Neutrophil (primary cell): Measurements from ENCODE around the gene SLFN12.
"Not testable (repeated sequence)": the region's sequence is repeated elsewhere in the genome, so short reads cannot be mapped to it uniquely, and the experiment has no call there.

ENCODE experiments used
- H3K27ac ChIP-seq: fragments of 200-600 bp; sonication (generic); 2 replicates; pipeline ENCODE4 v1.5.1; 2016; ENCODE audit warnings: mild to moderate bottlenecking, moderate library complexity
- H3K27me3 ChIP-seq: fragments of 200-600 bp; sonication (generic); 2 replicates; pipeline ENCODE4 v1.6.0; 2016; ENCODE audit warnings: mild to moderate bottlenecking
- H3K36me3 ChIP-seq: fragments of 200-600 bp; sonication (generic); 2 replicates; pipeline ENCODE4 v1.5.1; 2017
- H3K4me1 ChIP-seq, 2 experiments: fragments of 200-600 bp in 1 of 2; sonication (generic) in 1 of 2; 1 replicate in 1 of 2; 2 replicates in 1 of 2; pipeline versions ENCODE4 v1.5.1 to v1.6.1; 2013 to 2016; ENCODE audit warnings: low read depth in 1 of 2, low read length in 1 of 2, mild to moderate bottlenecking in 1 of 2, moderate library complexity in 1 of 2; ENCODE audit not compliant: control insufficient read depth in 1 of 2, insufficient read depth in 1 of 2
- H3K4me3 ChIP-seq, 2 experiments: fragments of 200-600 bp in 1 of 2; sonication (generic) in 1 of 2; 1 replicate in 1 of 2; 2 replicates in 1 of 2; pipeline ENCODE4 v1.5.1; 2013 to 2016; ENCODE audit warnings: low read depth in 1 of 2, low read length in 1 of 2, mild to moderate bottlenecking in 1 of 2, moderate library complexity in 1 of 2
- H3K9me3 ChIP-seq: fragments of 200-600 bp; sonication (generic); 2 replicates; pipeline ENCODE4 v1.5.1; 2016
- TF ChIP-seq, protein P1 (sequence below): fragments of 200-600 bp; sonication (generic); IDR thresholded peaks from 2 replicates; pipeline ENCODE4 v1.5.1; 2016; ENCODE audit warnings: antibody characterized with exemption

Gene SLFN12

DNA sequence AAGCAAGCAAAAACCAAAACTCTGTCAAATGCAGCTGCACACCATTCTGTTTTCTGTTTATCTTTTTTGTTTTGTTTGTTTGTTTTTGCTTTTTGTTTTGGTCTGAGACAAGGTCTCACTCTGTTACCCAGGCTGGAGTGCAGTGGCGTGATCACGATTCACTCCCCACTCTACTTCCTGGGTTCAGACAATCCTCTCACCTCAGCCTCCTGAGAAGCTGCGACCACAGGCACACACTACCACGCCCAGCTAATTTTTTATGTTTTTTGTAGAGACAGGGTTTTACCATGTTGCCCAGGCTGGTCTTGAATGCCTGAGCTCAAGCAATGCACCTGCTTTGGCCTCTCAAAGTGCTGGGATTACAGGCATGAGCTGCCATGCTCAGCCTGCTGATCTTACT lies 35.5 kb upstream of the SLFN12 start:
- no peak overlapping the region for H3K27ac ChIP-seq
- peaks cover 25% of the 10 kb centered on the region for H3K27me3 ChIP-seq
- TF ChIP-seq, protein P1, sequence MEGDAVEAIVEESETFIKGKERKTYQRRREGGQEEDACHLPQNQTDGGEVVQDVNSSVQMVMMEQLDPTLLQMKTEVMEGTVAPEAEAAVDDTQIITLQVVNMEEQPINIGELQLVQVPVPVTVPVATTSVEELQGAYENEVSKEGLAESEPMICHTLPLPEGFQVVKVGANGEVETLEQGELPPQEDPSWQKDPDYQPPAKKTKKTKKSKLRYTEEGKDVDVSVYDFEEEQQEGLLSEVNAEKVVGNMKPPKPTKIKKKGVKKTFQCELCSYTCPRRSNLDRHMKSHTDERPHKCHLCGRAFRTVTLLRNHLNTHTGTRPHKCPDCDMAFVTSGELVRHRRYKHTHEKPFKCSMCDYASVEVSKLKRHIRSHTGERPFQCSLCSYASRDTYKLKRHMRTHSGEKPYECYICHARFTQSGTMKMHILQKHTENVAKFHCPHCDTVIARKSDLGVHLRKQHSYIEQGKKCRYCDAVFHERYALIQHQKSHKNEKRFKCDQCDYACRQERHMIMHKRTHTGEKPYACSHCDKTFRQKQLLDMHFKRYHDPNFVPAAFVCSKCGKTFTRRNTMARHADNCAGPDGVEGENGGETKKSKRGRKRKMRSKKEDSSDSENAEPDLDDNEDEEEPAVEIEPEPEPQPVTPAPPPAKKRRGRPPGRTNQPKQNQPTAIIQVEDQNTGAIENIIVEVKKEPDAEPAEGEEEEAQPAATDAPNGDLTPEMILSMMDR: no peak
- no peaks in the 10 kb centered on the region for H3K36me3 ChIP-seq
- no peak overlapping the region for H3K4me3 ChIP-seq
- no peaks in the 10 kb centered on the region for H3K9me3 ChIP-seq
- no peaks in the 10 kb centered on the region for H3K4me1 ChIP-seq

DNA sequence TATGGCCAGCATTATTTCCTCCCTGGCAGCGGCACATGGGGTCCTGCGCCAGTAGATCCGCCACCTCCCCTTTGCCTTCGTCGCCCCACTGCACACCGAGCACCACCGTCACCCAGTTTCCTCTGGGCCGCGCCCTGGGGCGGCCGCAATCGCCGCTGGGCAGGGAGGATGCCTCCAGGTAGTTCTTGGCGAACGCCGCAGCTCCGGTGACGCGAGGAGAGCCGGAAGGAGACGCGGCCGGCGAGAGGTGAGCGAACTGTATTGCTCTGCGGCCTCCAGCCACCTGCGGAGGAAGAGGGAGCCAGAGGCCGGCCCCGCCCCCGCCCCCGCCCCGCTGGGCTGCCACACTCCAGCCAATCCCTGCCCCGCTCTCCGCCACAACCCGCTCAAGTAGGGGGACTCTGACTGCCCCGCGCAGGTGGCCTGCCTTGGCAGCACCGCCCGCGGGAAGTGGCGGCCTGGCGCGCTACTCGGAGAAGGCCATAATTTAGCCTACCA lies 28.1 kb upstream of the SLFN12 start:
- Histone ChIP-seq H3K27me3 (peaks cover 85% of the 10 kb centered on the region), H3K4me3 (peak overlapping the region; percentile 29 to 56), H3K27ac (no peak overlapping the region), H3K36me3 (no peaks in the 10 kb centered on the region), H3K9me3 (no peaks in the 10 kb centered on the region), H3K4me1 (peaks cover 6 to 7% of the 10 kb centered on the region in 2 experiments)
- TF ChIP-seq, protein P1: no peak

GRCh38 chr17:35454035-35454434 lies 21.7 kb upstream of the SLFN12 start:
- H3K27ac ChIP-seq, H3K4me1 ChIP-seq, H3K4me3 ChIP-seq, H3K36me3 ChIP-seq, H3K9me3 ChIP-seq: not testable (repeated sequence)
- peaks cover 77% of the 10 kb centered on the region for H3K27me3 ChIP-seq

DNA sequence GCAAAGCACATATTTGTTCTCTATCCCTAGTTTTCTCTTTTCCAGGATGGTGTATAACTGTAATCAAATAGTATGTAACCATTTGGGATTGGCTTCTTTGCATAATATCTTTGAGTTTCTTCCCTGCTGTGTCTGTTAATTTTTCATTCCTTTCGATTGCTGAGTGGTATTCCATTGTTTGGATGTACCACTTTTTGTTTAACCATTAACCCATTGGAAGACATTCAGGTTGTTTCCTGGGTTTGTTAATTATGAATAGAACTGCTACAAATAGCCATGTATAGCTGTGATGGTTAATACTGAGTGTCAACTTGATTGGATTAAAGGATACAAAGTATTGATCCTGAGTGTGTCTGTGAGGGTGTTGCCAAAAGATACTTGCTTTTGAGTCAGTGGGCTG lies 20.9 kb upstream of the SLFN12 start:
- Histone ChIP-seq H3K27ac (no peak overlapping the region), H3K4me3 (no peak overlapping the region), H3K36me3 (no peaks in the 10 kb centered on the region), H3K9me3 (no peaks in the 10 kb centered on the region), H3K27me3 (peaks cover 76% of the 10 kb centered on the region), H3K4me1 (peaks cover 11 to 15% of the 10 kb centered on the region in 2 experiments)
- TF ChIP-seq, protein P1: no peak

GRCh38 chr17:35449371-35449931 lies 17.2 kb upstream of the SLFN12 start:
- Histone ChIP-seq H3K27me3 (peaks cover 47% of the 10 kb centered on the region), H3K9me3 (no peaks in the 10 kb centered on the region), H3K27ac (peak overlapping the region; percentile 64), H3K36me3 (no peaks in the 10 kb centered on the region), H3K4me1 (peaks cover 19 to 21% of the 10 kb centered on the region in 2 experiments), H3K4me3 (peak overlapping the region; percentile 75 to 81)
- TF ChIP-seq, protein P1: no peak

GRCh38 chr17:35448899-35449227 lies 16.6 kb upstream of the SLFN12 start:
- TF ChIP-seq, protein P1: no peak
- no peaks in the 10 kb centered on the region for H3K9me3 ChIP-seq
- H3K27me3 ChIP-seq: peaks cover 44% of the 10 kb centered on the region
- peaks cover 19 to 21% of the 10 kb centered on the region in 2 experiments for H3K4me1 ChIP-seq
- peak overlapping the region; percentile 53 for H3K27ac ChIP-seq
- H3K4me3 ChIP-seq: peak overlapping the region; percentile 75 to 81
- H3K36me3 ChIP-seq: no peaks in the 10 kb centered on the region
